Measurements from ENCODE around the gene MEF2C.

The MEF2C gene

GRCh38 chr5:88840495-88840894 is 42.5 kb downstream of the MEF2C start:
- TF ChIP-seq CTCF (IDR thresholded peaks at IDR 0.05; ENCODE audit: unreplicated experiment in 3 of 3): no peak
- H3K4me1 Mint-ChIP-seq: peaks cover 5% of the 10 kb centered on the region
- H3K27ac Mint-ChIP-seq: no peak overlapping the region
- H3K4me3 Mint-ChIP-seq: no peak overlapping the region
- H3K36me3 Mint-ChIP-seq (ENCODE audit: low read depth): no peaks in the 10 kb centered on the region
- no peaks in the 10 kb centered on the region for H3K27me3 Mint-ChIP-seq (ENCODE audit: low read depth)
- no peaks in the 10 kb centered on the region for H3K9me3 Mint-ChIP-seq

GRCh38 chr5:88839238-88839637 is 43.7 kb downstream of the MEF2C start:
- Mint-ChIP-seq H3K36me3 (ENCODE audit: low read depth) (no peaks in the 10 kb centered on the region), H3K27me3 (ENCODE audit: low read depth) (no peaks in the 10 kb centered on the region), H3K27ac (no peak overlapping the region), H3K4me1 (peaks cover 9% of the 10 kb centered on the region), H3K9me3 (no peaks in the 10 kb centered on the region), H3K4me3 (no peak overlapping the region)
- no peak for TF ChIP-seq CTCF (IDR thresholded peaks at IDR 0.05; ENCODE audit: unreplicated experiment in 3 of 3)

- no peak overlapping the region for H3K4me3 Mint-ChIP-seq
- H3K9me3 Mint-ChIP-seq: no peaks in the 10 kb centered on the region
- H3K36me3 Mint-ChIP-seq (ENCODE audit: low read depth): no peaks in the 10 kb centered on the region
- H3K4me1 Mint-ChIP-seq: peaks cover 17% of the 10 kb centered on the region
- no peak for TF ChIP-seq CTCF (IDR thresholded peaks at IDR 0.05; ENCODE audit: unreplicated experiment in 3 of 3)
- H3K27me3 Mint-ChIP-seq (ENCODE audit: low read depth): no peaks in the 10 kb centered on the region
- H3K27ac Mint-ChIP-seq: no peak overlapping the region
Measured at GRCh38 chr5:88838500-88838899, 44.5 kb downstream of the MEF2C start.

- no peaks in the 10 kb centered on the region for H3K9me3 Mint-ChIP-seq
- no peaks in the 10 kb centered on the region for H3K27me3 Mint-ChIP-seq (ENCODE audit: low read depth)
- no peak overlapping the region for H3K27ac Mint-ChIP-seq
- peaks cover 20% of the 10 kb centered on the region for H3K4me1 Mint-ChIP-seq
- no peaks in the 10 kb centered on the region for H3K36me3 Mint-ChIP-seq (ENCODE audit: low read depth)
- no peak overlapping the region for H3K4me3 Mint-ChIP-seq
- no peak for TF ChIP-seq CTCF (IDR thresholded peaks at IDR 0.05; ENCODE audit: unreplicated experiment in 3 of 3)
Measured at GRCh38 chr5:88837817-88838216, 45.2 kb downstream of the MEF2C start.

- no peak for TF ChIP-seq CTCF (IDR thresholded peaks at IDR 0.05; ENCODE audit: unreplicated experiment in 3 of 3)
- no peaks in the 10 kb centered on the region for H3K27me3 Mint-ChIP-seq (ENCODE audit: low read depth)
Measured at GRCh38 chr5:88837222-88837621, 45.8 kb downstream of the MEF2C start.

GRCh38 chr5:88836195-88836838 is 46.7 kb downstream of the MEF2C start:
- no peak overlapping the region for H3K27ac Mint-ChIP-seq
- no peaks in the 10 kb centered on the region for H3K27me3 Mint-ChIP-seq (ENCODE audit: low read depth)
- H3K36me3 Mint-ChIP-seq (ENCODE audit: low read depth): no peaks in the 10 kb centered on the region
- no peaks in the 10 kb centered on the region for H3K9me3 Mint-ChIP-seq
- TF ChIP-seq CTCF (IDR thresholded peaks at IDR 0.05; ENCODE audit: unreplicated experiment in 3 of 3): no peak
- H3K4me1 Mint-ChIP-seq: peaks cover 26% of the 10 kb centered on the region
- H3K4me3 Mint-ChIP-seq: no peak overlapping the region

More at GRCh38 chr5:88837222-88837621, 45.8 kb downstream of the MEF2C start:
- Mint-ChIP-seq H3K27ac (no peak overlapping the region), H3K4me1 (peaks cover 20% of the 10 kb centered on the region), H3K36me3 (ENCODE audit: low read depth) (no peaks in the 10 kb centered on the region), H3K9me3 (no peaks in the 10 kb centered on the region), H3K4me3 (no peak overlapping the region)

All from nephron (organoid).